Endodermal cell (in vitro differentiated cells): ENCODE data around the gene JAKMIP1. TPM values are rescaled to one million over a fixed set of nuclear protein-coding genes. Genes with fewer than 3 reads are reported as not detected.

ENCODE experiments used
- DNase-seq: peaks from one replicate; pipeline ENCODE4 v3.0.0-alpha.2; 2017
- H3K27ac ChIP-seq: 2 replicates; pipeline ENCODE4 v1.5.1; 2013; ENCODE audit warnings: mild to moderate bottlenecking, low read depth, low read length, moderate library complexity
- H3K27me3 ChIP-seq: 2 replicates; pipeline ENCODE4 v1.6.1; 2013; ENCODE audit warnings: mild to moderate bottlenecking, low read length, moderate library complexity; ENCODE audit not compliant: insufficient read depth, control insufficient read depth, poor library complexity, severe bottlenecking
- H3K36me3 ChIP-seq: 2 replicates; pipeline ENCODE4 v1.7.0; 2013; ENCODE audit warnings: mild to moderate bottlenecking, low read length, moderate library complexity; ENCODE audit not compliant: control insufficient read depth, insufficient read depth
- H3K4me1 ChIP-seq: one replicate; pipeline ENCODE4 v1.7.0; 2013; ENCODE audit warnings: low read length; ENCODE audit not compliant: control insufficient read depth, insufficient read depth
- H3K4me3 ChIP-seq: 2 replicates; pipeline ENCODE4 v1.5.1; 2013; ENCODE audit warnings: mild to moderate bottlenecking, low read length, moderate library complexity
- H3K9ac ChIP-seq: 2 replicates; pipeline ENCODE4 v1.6.1; 2013; ENCODE audit warnings: mild to moderate bottlenecking, low read length, moderate library complexity; ENCODE audit not compliant: poor library complexity, severe bottlenecking; ENCODE audit errors: extremely low read depth
- H3K9me3 ChIP-seq: 2 replicates; pipeline ENCODE4 v1.6.1; 2013; ENCODE audit warnings: mild to moderate bottlenecking, low read length, moderate library complexity; ENCODE audit not compliant: control insufficient read depth
- H3K27ac Mint-ChIP-seq: 2 replicates; pipeline ENCODE4 v1.8.0; 2020; ENCODE audit warnings: mixed read lengths
- H3K27me3 Mint-ChIP-seq: 2 replicates; pipeline ENCODE4 v1.8.0; 2021; ENCODE audit warnings: mild to moderate bottlenecking, mixed read lengths; ENCODE audit not compliant: insufficient read depth
- H3K36me3 Mint-ChIP-seq: 2 replicates; pipeline ENCODE4 v1.8.0; 2020; ENCODE audit warnings: low read depth, mixed read lengths
- H3K4me1 Mint-ChIP-seq: 2 replicates; pipeline ENCODE4 v1.8.0; 2020; ENCODE audit warnings: mixed read lengths
- H3K4me3 Mint-ChIP-seq: 2 replicates; pipeline ENCODE4 v1.8.0; 2020; ENCODE audit warnings: mild to moderate bottlenecking, moderate library complexity, mixed read lengths
- H3K9me3 Mint-ChIP-seq: 2 replicates; pipeline ENCODE4 v1.8.0; 2020; ENCODE audit warnings: mild to moderate bottlenecking, mixed read lengths
- WGBS, 2 experiments: methylation state at CpG; one replicate each; pipeline versions ENCODE4 v1.1.5 to v1.1.7; 2013; ENCODE audit warnings: missing lambda C conversion rate in 2 of 2, mixed read lengths in 1 of 2; ENCODE audit not compliant: insufficient coverage in 1 of 2, insufficient read length in 1 of 2; 5-methylcytosine and 5-hydroxymethylcytosine counted together
- total RNA-seq, 2 donors: library from RNA; stranded (reverse); fragmentation: NEBNext Ultra II Directional in 1 of 2; extraction: Animal tissue kit (Norgen Biotek cat#: 25700) in 1 of 2; gene quantifications; 2 replicates in 1 of 2; 3 replicates in 1 of 2; pipeline ENCODE4 v1.2.1, GENCODE V29; 2021
- TF ChIP-seq, protein P1 (sequence below): fragments of 200-600 bp; sonication (generic); conservative IDR thresholded peaks from 2 replicates; pipeline ENCODE4 v1.5.0; 2021; ENCODE audit warnings: antibody characterized with exemption, mild to moderate bottlenecking

JAKMIP1 gene
- total RNA-seq, 2 donors from 2014 or later = 10.4 to 11.2 TPM

DNA sequence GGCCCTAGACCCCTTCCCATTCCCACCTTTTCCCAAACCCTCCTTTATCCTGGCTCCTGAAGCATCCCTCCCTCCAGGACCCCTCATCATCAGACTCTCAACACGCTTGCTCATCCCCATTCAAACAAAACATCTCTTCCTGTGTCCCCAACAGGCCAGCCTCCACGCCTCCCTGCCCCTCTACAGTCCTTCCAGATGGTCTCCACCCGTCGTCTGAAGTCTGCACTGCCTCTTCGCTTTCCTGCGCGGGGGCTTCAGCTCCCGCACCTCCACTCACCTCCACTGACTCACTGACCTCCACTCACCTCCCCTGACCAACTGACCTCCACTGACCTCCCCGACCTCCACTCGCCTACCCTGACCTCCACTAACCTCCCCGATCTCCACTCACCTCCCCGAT is 39.8 kb downstream of the JAKMIP1 start:
- Histone ChIP-seq H3K27me3 (no peaks in the 10 kb centered on the region), H3K4me3 (no peak overlapping the region), H3K36me3 (peaks cover 16% of the 10 kb centered on the region), H3K9ac (no peak overlapping the region), H3K4me1 (no peaks in the 10 kb centered on the region), H3K9me3 (peaks cover 29% of the 10 kb centered on the region), H3K27ac (no peak overlapping the region)
- peaks cover 16% of the 10 kb centered on the region for H3K9me3 Mint-ChIP-seq
- H3K4me1 Mint-ChIP-seq = peaks cover 8% of the 10 kb centered on the region
- H3K36me3 Mint-ChIP-seq = peaks cover 35% of the 10 kb centered on the region
- H3K27ac Mint-ChIP-seq = no peak overlapping the region
- H3K27me3 Mint-ChIP-seq = no peaks in the 10 kb centered on the region
- TF ChIP-seq, protein P1, sequence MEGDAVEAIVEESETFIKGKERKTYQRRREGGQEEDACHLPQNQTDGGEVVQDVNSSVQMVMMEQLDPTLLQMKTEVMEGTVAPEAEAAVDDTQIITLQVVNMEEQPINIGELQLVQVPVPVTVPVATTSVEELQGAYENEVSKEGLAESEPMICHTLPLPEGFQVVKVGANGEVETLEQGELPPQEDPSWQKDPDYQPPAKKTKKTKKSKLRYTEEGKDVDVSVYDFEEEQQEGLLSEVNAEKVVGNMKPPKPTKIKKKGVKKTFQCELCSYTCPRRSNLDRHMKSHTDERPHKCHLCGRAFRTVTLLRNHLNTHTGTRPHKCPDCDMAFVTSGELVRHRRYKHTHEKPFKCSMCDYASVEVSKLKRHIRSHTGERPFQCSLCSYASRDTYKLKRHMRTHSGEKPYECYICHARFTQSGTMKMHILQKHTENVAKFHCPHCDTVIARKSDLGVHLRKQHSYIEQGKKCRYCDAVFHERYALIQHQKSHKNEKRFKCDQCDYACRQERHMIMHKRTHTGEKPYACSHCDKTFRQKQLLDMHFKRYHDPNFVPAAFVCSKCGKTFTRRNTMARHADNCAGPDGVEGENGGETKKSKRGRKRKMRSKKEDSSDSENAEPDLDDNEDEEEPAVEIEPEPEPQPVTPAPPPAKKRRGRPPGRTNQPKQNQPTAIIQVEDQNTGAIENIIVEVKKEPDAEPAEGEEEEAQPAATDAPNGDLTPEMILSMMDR = no peak
- WGBS, 2 experiments = 91 to 98% methylated on average over 9 to 12 of the region's 12 CpGs
- no peak for DNase-seq
- no peak overlapping the region for H3K4me3 Mint-ChIP-seq

DNA sequence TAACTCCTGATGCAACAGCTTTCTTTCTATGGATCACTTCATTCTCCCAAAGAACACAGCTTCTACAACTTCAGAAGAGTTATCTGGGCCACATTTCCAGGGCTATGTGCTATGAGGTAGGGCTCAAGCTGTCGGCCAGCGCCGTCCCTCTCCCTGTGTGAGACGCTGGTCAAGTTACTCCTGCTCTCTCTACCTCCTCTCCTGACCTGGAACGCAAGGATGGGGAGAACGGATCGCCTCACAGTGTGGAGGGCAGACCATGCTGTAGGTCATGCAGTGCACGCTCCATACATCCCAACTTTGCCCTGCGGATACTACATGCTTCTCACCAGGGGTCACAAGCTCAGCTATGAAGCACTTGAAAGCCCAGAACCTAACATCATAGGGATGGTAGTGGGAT is 42.4 kb downstream of the JAKMIP1 start:
- no peaks in the 10 kb centered on the region for H3K27me3 ChIP-seq
- H3K9me3 Mint-ChIP-seq = no peaks in the 10 kb centered on the region
- H3K36me3 Mint-ChIP-seq = peaks cover 12% of the 10 kb centered on the region
- H3K27me3 Mint-ChIP-seq = no peaks in the 10 kb centered on the region
- H3K4me1 ChIP-seq = peaks cover 16% of the 10 kb centered on the region
- no peak overlapping the region for H3K27ac ChIP-seq
- peaks cover 8% of the 10 kb centered on the region for H3K36me3 ChIP-seq
- no peak overlapping the region for H3K9ac ChIP-seq
- no peak for DNase-seq
- no peak overlapping the region for H3K4me3 Mint-ChIP-seq
- H3K27ac Mint-ChIP-seq = no peak overlapping the region
- no peak overlapping the region for H3K4me3 ChIP-seq
- TF ChIP-seq, protein P1 = no peak
- peaks cover 33% of the 10 kb centered on the region for H3K4me1 Mint-ChIP-seq
- peaks cover 3% of the 10 kb centered on the region for H3K9me3 ChIP-seq
- WGBS, 2 experiments = 97 to 98% methylated on average over 7 to 9 of the region's 9 CpGs

DNA sequence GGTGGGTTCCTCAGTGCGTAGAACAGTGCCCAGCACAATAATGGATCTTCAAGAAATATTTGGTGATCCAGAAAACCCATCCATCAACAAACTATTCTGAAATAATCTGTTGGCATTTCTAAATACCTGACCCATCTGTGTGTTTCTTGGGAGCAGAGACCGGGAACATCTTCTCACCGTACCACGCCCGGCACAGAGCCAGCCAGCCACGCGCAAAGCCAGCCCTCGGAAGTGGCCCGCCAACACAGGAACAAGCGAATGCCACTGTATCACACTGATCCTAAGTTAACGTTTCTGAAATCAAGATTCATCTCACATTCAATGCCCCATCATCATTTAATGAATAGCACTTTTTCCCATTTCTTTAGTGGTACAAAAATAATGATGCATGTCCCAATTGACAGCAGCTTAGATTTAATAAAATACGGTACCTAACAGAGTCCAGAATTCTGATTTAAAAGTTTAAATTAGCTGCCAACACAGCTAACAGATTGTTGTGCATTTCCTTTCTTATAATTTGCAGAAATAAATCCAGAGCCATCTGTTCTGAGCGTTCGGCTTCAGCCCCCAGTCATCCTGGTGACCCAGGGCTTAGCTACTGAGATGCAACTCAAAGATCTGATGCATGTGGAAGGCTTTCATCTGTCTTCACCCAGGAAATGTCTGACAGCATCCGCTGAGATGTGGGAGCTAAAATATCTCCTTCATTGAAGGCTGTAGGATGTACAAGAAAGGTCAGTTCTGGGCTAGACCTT is 44.2 kb downstream of the JAKMIP1 start:
- Histone ChIP-seq H3K36me3 (no peaks in the 10 kb centered on the region), H3K9me3 (no peaks in the 10 kb centered on the region), H3K4me1 (peaks cover 16% of the 10 kb centered on the region), H3K4me3 (no peak overlapping the region), H3K27ac (no peak overlapping the region), H3K9ac (no peak overlapping the region), H3K27me3 (no peaks in the 10 kb centered on the region)
- peaks cover 39% of the 10 kb centered on the region for H3K4me1 Mint-ChIP-seq
- no peaks in the 10 kb centered on the region for H3K9me3 Mint-ChIP-seq
- H3K4me3 Mint-ChIP-seq = no peak overlapping the region
- WGBS, 2 experiments = 88 to 96% methylated on average over 12 to 15 of the region's 15 CpGs
- peaks cover 5% of the 10 kb centered on the region for H3K36me3 Mint-ChIP-seq
- no peaks in the 10 kb centered on the region for H3K27me3 Mint-ChIP-seq
- DNase-seq = no peak
- TF ChIP-seq, protein P1 = no peak
- no peak overlapping the region for H3K27ac Mint-ChIP-seq
